Mesenchymal stem cell (in vitro differentiated cells and primary cell): Measurements from ENCODE around the gene CELSR2.
A peak's percentile ranks its signal among the peaks of the same experiment; 100 is the strongest.
"Not testable (repeated sequence)": the region's sequence is repeated elsewhere in the genome, so short reads cannot be mapped to it uniquely, and the experiment has no call there.

Experiments
- DNase-seq: peaks from one replicate; pipeline ENCODE4 v3.0.0-alpha.2; 2013
- H2AFZ ChIP-seq: one replicate; pipeline ENCODE4 v1.6.1; 2013; ENCODE audit warnings: low read depth, mild to moderate bottlenecking, control low read depth, inconsistent platforms, low read length, moderate library complexity
- H2AK5ac ChIP-seq: 2 replicates; pipeline ENCODE4 v1.6.1; 2013; ENCODE audit warnings: low read length, moderate library complexity, mild to moderate bottlenecking, inconsistent platforms; ENCODE audit not compliant: severe bottlenecking
- H2BK120ac ChIP-seq: one replicate; pipeline ENCODE4 v1.6.1; 2013; ENCODE audit warnings: low read depth, mild to moderate bottlenecking, inconsistent platforms, low read length, moderate library complexity
- H2BK12ac ChIP-seq, 2 experiments: one replicate each; pipeline ENCODE4 v1.6.1; 2013; ENCODE audit warnings: inconsistent platforms in 2 of 2, low read length in 2 of 2, mild to moderate bottlenecking in 2 of 2, moderate library complexity in 2 of 2, control low read depth in 1 of 2
- H2BK15ac ChIP-seq: one replicate; pipeline ENCODE4 v1.6.1; 2013; ENCODE audit warnings: mild to moderate bottlenecking, low read depth, inconsistent platforms; ENCODE audit not compliant: poor library complexity, severe bottlenecking
- H2BK5ac ChIP-seq: 2 replicates; pipeline ENCODE4 v1.6.1; 2013; ENCODE audit warnings: low read depth, mild to moderate bottlenecking, low read length, control low read depth, inconsistent platforms; ENCODE audit not compliant: poor library complexity, severe bottlenecking
- H3K14ac ChIP-seq, 2 experiments: one replicate each; pipeline ENCODE4 v1.6.1; 2013; ENCODE audit warnings: inconsistent platforms in 2 of 2, low read length in 2 of 2, control low read depth in 1 of 2, mild to moderate bottlenecking in 1 of 2, moderate library complexity in 1 of 2
- H3K18ac ChIP-seq, 2 experiments: one replicate each; pipeline ENCODE4 v1.6.1; 2013; ENCODE audit warnings: inconsistent platforms in 2 of 2, low read length in 2 of 2, control low read depth in 1 of 2, low read depth in 1 of 2, mild to moderate bottlenecking in 1 of 2
- H3K23ac ChIP-seq, 2 experiments: one replicate each; pipeline ENCODE4 v1.6.1; 2013; ENCODE audit warnings: inconsistent platforms in 2 of 2, low read length in 2 of 2, mild to moderate bottlenecking in 2 of 2, moderate library complexity in 2 of 2, control low read depth in 1 of 2
- H3K27ac ChIP-seq: 2 replicates; pipeline ENCODE4 v1.5.1; 2013; ENCODE audit warnings: mild to moderate bottlenecking, moderate library complexity, low read length, control low read depth, inconsistent platforms; ENCODE audit not compliant: poor library complexity, severe bottlenecking
- H3K27me3 ChIP-seq, 2 experiments: 2 replicates each; pipeline versions ENCODE4 v1.6.1 to v1.7.0; 2013; ENCODE audit warnings: low read length in 2 of 2, mild to moderate bottlenecking in 2 of 2, moderate library complexity in 2 of 2, control low read depth in 1 of 2, inconsistent platforms in 1 of 2; ENCODE audit not compliant: control insufficient read depth in 1 of 2, insufficient read depth in 1 of 2
- H3K36me3 ChIP-seq, 2 experiments: 2 replicates each; pipeline versions ENCODE4 v1.6.1 to v1.7.0; 2013; ENCODE audit warnings: low read length in 2 of 2, control low read depth in 1 of 2, inconsistent platforms in 1 of 2, low read depth in 1 of 2, mild to moderate bottlenecking in 1 of 2; ENCODE audit not compliant: insufficient read depth in 2 of 2, control insufficient read depth in 1 of 2
- H3K4ac ChIP-seq, 2 experiments: one replicate each; pipeline ENCODE4 v1.6.1; 2013; ENCODE audit warnings: inconsistent platforms in 2 of 2, low read length in 2 of 2, mild to moderate bottlenecking in 2 of 2, moderate library complexity in 2 of 2, control low read depth in 1 of 2, low read depth in 1 of 2
- H3K4me1 ChIP-seq: 2 replicates; pipeline ENCODE4 v1.6.1; 2013; ENCODE audit warnings: low read depth, low read length, control low read depth; ENCODE audit not compliant: control insufficient read depth, insufficient read depth
- H3K4me2 ChIP-seq: 2 replicates; pipeline ENCODE4 v1.6.1; 2013; ENCODE audit warnings: low read length, mild to moderate bottlenecking, inconsistent platforms; ENCODE audit not compliant: poor library complexity, severe bottlenecking
- H3K4me3 ChIP-seq, 2 experiments: 2 replicates each; pipeline versions ENCODE4 v1.5.1 to v1.7.0; 2013; ENCODE audit warnings: low read length in 2 of 2, mild to moderate bottlenecking in 2 of 2, control low read depth in 1 of 2, low read depth in 1 of 2; ENCODE audit not compliant: insufficient read depth in 1 of 2
- H3K79me1 ChIP-seq: replicated peaks from 2 replicates; pipeline ENCODE4 v1.6.1; 2013; ENCODE audit warnings: mild to moderate bottlenecking, control low read depth, low read length, inconsistent platforms; ENCODE audit not compliant: poor library complexity, severe bottlenecking
- H3K9ac ChIP-seq: 2 replicates; pipeline ENCODE4 v1.7.0; 2013; ENCODE audit warnings: mild to moderate bottlenecking, low read length, moderate library complexity
- H3K9me3 ChIP-seq: 2 replicates; pipeline ENCODE4 v1.7.0; 2013; ENCODE audit warnings: mild to moderate bottlenecking, low read length; ENCODE audit not compliant: control insufficient read depth
- H4K8ac ChIP-seq: one replicate; pipeline ENCODE4 v1.6.1; 2013; ENCODE audit warnings: inconsistent platforms, mild to moderate bottlenecking, low read length, moderate library complexity
- H4K91ac ChIP-seq: one replicate; pipeline ENCODE4 v1.6.1; 2013; ENCODE audit warnings: mild to moderate bottlenecking, low read length, inconsistent platforms
- WGBS: methylation state at CpG from one replicate; pipeline ENCODE4 v1.1.7; 2013; ENCODE audit warnings: mixed read lengths; 5-methylcytosine and 5-hydroxymethylcytosine counted together

Gene CELSR2

GRCh38 chr1:109214695-109215623 is 34.4 kb upstream of the CELSR2 start:
- Histone ChIP-seq H4K8ac (no peak overlapping the region), H3K27me3 (no peaks in the 10 kb centered on the region), H4K91ac (no peak overlapping the region), H2AK5ac (no peak overlapping the region), H2BK5ac (no peak overlapping the region), H3K27ac (peak overlapping the region; percentile 86), H3K9ac (peak overlapping the region; percentile 99), H2BK120ac (peak overlapping the region; percentile 11), H3K4ac (peak overlapping the region in 1 of 2 experiments; percentile 71), H3K4me1 (peaks cover 3% of the 10 kb centered on the region), H3K4me2 (peak overlapping the region; percentile 70), H2AFZ (no peak overlapping the region), H3K4me3 (peak overlapping the region; percentile 89 to 98), H3K14ac (no peak overlapping the region), H2BK15ac (no peak overlapping the region), H3K18ac (peak overlapping the region in 1 of 2 experiments; percentile 60), H3K36me3 (peaks cover 3 to 19% of the 10 kb centered on the region in 2 experiments), H3K9me3 (no peaks in the 10 kb centered on the region), H3K23ac (no peak overlapping the region), H2BK12ac (no peak overlapping the region), H3K79me1 (no peaks in the 10 kb centered on the region)
- 4% methylated on average over 9 of the region's 13 CpGs for WGBS
- DNase-seq: peak; percentile 91

GRCh38 chr1:109216662-109217061 is 32.7 kb upstream of the CELSR2 start:
- H3K27ac ChIP-seq: no peak overlapping the region
- H3K9ac ChIP-seq: peak overlapping the region; percentile 10
- H2BK5ac ChIP-seq: no peak overlapping the region
- no peak overlapping the region for H4K91ac ChIP-seq
- H2BK12ac ChIP-seq: no peak overlapping the region
- no peak overlapping the region for H2AFZ ChIP-seq
- H3K18ac ChIP-seq: peak overlapping the region in 1 of 2 experiments; percentile 12
- H2AK5ac ChIP-seq: no peak overlapping the region
- no peak overlapping the region for H3K4me2 ChIP-seq
- no peaks in the 10 kb centered on the region for H3K9me3 ChIP-seq
- peaks cover 3 to 26% of the 10 kb centered on the region in 2 experiments for H3K36me3 ChIP-seq
- no peaks in the 10 kb centered on the region for H3K79me1 ChIP-seq
- no peaks in the 10 kb centered on the region for H3K27me3 ChIP-seq
- H3K14ac ChIP-seq: no peak overlapping the region
- H3K4me3 ChIP-seq: no peak overlapping the region
- H3K4ac ChIP-seq: no peak overlapping the region
- no peak overlapping the region for H2BK120ac ChIP-seq
- H3K4me1 ChIP-seq: peaks cover 3% of the 10 kb centered on the region
- H4K8ac ChIP-seq: no peak overlapping the region
- H2BK15ac ChIP-seq: no peak overlapping the region
- 94% methylated on average over 4 of the region's 4 CpGs for WGBS
- no peak overlapping the region for H3K23ac ChIP-seq
- DNase-seq: no peak

- H3K79me1 ChIP-seq: no peaks in the 10 kb centered on the region
- DNase-seq: no peak
- no peaks in the 10 kb centered on the region for H3K9me3 ChIP-seq
- no peaks in the 10 kb centered on the region for H3K27me3 ChIP-seq
- H2BK5ac ChIP-seq: no peak overlapping the region
- no peak overlapping the region for H3K4me3 ChIP-seq
- no peak overlapping the region for H3K4ac ChIP-seq
- H2AK5ac ChIP-seq: no peak overlapping the region
- H2BK120ac ChIP-seq: no peak overlapping the region
- H3K9ac ChIP-seq: no peak overlapping the region
- H2AFZ ChIP-seq: no peak overlapping the region
- H3K4me1 ChIP-seq: peaks cover 2% of the 10 kb centered on the region
- no peak overlapping the region for H4K91ac ChIP-seq
- no peak overlapping the region for H2BK12ac ChIP-seq
- H3K4me2 ChIP-seq: no peak overlapping the region
- no peak overlapping the region for H3K18ac ChIP-seq
- peaks cover 3 to 38% of the 10 kb centered on the region in 2 experiments for H3K36me3 ChIP-seq
- no peak overlapping the region for H3K27ac ChIP-seq
- no peak overlapping the region for H4K8ac ChIP-seq
- no peak overlapping the region for H2BK15ac ChIP-seq
- WGBS: 66% methylated on average over 3 of the region's 3 CpGs
- H3K23ac ChIP-seq: no peak overlapping the region
- no peak overlapping the region for H3K14ac ChIP-seq
Measured at GRCh38 chr1:109218516-109218915, 30.8 kb upstream of the CELSR2 start.

GRCh38 chr1:109221201-109221600 is 28.1 kb upstream of the CELSR2 start:
- H3K14ac ChIP-seq, H3K18ac ChIP-seq, H3K23ac ChIP-seq, H3K4me1 ChIP-seq, H2BK5ac ChIP-seq, H3K27ac ChIP-seq, H4K91ac ChIP-seq, H3K79me1 ChIP-seq, H3K9me3 ChIP-seq, H2BK12ac ChIP-seq, H3K4me2 ChIP-seq, H2AK5ac ChIP-seq, H3K4ac ChIP-seq, H3K4me3 ChIP-seq, H2BK15ac ChIP-seq, H3K9ac ChIP-seq, DNase-seq, H2AFZ ChIP-seq, H2BK120ac ChIP-seq, H4K8ac ChIP-seq, H3K27me3 ChIP-seq: not testable (repeated sequence)
- H3K36me3 ChIP-seq: peaks cover 3 to 56% of the 10 kb centered on the region in 2 experiments
- WGBS: 97% methylated on average over 8 of the region's 9 CpGs
